Retina (tissue), 1 donor: Measurements from ENCODE around the gene SCG5.

Experiments
- DNase-seq: peaks from one replicate; pipeline ENCODE4 v3.0.0-alpha.2; 2016

The SCG5 gene

DNA sequence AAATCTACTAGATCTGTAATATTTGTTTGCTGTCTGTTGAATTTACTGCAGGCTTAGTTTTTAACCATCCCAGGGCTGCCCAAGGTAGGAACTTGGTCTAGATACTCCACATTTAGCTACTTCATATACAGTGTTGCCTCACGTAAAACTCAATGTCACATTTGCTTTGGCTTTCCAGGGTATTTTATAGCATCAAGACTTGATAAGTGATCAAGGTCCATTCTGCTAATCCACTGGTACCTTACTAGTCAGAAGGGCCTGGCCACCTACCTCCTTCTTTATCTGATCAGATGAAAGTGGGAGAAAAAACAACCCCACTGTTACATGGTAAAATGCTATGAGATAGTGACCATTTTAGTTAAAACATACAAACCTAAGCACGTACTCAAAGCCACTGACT lies 50.8 kb downstream of the SCG5 start:
- no peak for DNase-seq

DNA sequence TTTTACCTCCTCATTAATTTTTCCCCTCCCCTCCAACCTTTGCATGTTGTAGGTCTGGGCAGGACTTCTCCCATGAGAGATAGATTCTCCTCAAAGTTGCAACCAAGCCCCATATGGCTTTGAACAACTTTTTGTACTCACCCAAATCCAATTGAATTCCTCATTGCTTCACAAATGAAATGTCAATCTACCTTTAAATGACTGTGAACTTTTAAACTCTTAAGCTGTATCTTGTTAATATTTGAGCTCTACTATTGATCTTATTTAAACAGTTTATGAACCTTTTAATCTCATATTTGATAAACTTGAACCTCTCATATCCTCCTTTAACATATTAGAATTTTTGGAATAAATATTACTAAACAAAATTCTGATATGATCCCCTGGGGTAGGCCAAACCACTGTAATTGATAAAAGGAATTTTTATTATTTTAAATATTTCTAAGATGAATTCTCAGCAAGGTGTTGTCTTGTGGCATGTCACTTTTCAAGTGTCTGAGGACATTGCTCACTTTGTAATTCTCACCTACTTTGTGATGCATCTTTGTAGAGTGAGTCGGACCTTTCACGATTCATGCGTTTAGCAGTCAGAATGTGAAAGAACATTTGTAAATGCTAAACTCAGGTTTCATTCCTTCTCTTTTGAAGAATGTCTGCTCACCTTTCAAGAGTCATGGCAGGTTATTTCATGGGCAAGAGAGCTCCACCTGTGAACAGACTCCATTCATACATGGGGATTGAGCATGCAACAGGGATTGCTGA lies 52.9 kb downstream of the SCG5 start:
- no peak for DNase-seq

DNA sequence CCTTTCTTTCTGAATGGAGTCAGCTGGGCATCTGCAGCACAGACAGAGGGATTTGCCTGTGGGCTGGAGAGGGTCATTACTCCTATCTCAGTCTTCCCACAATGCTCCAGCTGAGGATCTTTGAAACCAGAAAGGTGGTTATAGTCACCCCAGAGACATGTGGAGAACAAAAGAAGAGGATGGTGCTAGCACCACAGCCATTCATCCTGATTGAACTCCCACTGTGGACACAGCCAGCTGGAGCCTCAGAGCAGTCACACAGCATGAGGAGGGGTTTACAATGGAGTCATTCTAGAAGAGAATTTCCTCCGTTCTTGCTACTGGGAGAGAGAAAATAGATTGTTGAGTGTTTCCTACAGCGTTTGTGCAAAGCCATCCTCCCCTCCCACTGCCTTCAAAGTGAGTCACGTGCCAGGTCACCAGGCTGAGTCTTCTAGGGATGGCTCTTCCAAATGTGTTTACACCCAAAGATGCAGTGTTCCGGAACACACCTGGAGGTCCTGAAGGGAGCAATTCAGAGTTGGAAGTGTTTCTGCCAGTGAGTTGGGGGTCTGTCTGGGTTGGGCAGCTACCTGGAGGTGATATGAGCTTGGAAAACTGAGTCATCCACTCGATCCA lies 57.4 kb downstream of the SCG5 start:
- DNase-seq: no peak

DNA sequence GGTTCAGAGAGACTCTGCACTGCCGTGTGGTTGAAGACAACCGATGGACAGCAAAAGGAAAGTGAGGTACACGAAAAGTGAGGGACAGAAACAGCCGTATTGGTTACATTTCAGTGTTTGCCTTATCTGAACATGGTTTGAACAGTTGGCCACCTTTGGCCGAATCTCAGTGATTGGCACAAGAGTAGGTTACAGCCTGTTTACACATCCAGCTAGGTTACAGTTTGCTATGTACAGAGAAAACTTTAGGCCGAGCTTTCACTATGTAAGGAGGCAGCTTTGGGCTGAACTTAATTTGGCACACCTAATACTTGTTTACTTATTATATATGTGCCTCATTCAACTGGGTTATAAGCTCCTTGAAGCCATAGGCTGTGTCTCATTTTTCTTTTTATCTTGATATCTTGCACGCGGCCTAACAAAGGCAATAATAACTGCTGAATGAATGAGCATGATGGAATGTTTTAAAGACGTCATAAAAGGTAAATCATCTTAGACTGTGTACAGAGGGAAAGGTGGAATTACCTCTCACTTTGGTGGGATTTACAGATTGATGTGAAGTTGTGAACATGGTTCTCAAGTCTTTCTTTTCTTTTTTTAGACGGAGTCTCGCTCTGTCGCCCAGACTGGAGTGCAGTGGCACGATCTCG lies 59.1 kb downstream of the SCG5 start:
- DNase-seq: no peak

DNA sequence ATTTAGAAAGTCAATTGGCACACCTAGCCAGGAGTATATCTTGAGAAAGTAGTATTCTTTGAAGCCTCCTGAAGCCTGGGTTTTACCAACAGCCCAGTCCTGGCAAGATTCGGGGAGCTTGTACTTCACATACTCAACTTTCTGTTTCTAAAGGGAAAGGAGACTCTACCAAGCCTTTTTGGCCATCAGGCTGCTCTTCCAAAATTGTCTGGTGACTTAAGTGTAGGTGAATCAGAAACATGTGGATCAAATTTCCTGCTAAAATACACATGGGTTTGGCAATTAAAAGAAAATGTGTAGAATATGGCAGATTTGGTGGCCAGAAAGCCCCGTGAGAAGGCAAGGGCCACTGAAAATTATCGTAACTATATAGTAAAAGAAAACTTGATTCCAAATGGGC lies 60.4 kb downstream of the SCG5 start:
- no peak for DNase-seq

DNA sequence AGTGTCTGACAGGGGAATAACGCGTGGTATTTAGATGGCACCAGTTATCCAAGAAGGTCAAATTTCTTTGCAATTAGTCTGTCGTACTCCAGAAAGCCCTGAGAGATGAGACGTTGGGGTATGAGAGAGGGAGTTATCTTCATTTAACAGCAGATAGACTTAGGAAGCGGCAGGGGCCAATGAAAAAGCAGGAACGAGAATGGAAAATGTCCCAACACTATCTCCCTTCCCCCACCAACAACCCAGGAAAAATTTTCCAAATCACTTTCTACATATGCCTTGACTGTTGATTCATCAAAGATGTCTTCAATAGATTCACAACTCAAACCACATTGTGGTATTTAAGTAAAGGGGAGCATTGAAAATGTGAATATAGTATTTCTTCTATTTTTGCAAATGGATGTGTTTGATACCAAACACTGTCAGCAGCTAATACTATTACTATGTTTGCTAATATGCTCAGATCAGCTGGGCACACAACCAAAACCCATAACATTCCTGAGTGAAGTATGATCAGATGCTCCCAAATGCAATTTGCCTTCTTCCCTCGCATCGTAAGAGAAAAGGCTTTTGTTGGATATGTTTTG lies 63.0 kb downstream of the SCG5 start:
- no peak for DNase-seq

DNA sequence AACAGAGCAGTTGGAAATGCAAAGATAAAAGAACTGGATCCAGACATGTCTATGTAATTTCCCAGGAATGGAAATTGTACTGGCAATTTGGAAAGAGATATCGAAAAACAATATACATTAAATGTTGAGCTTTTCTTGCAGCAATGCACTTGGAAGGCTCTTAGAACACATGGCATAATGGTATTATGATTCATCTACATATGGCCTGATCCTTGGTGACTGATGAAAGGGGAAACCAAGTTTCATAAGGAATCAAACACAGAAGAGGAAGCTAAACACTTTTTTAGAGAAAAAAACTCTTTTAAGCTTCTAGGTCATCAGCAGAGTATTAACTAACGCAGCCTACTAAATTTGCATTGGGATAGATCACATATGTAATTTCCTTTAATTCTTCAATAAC lies 63.9 kb downstream of the SCG5 start:
- no peak for DNase-seq

DNA sequence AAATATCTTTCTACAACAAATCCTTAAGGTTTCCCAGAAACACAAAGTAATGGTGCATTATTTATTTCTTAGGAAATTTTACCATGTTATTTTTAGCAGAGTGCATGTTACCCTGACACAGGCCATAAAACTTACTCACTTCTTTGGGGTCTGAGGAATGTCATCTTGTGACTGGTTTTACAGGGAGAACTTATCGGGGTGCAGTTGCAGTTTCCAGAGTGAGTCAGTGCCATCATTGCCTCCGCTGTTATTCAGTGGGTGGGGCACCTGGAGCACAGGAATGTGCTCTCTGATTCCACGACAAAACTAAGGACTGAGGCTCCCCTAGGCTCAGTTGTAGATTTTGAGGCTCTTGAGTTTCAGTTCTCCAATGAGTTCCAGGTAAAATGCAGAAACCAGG lies 65.2 kb downstream of the SCG5 start:
- no peak for DNase-seq

DNA sequence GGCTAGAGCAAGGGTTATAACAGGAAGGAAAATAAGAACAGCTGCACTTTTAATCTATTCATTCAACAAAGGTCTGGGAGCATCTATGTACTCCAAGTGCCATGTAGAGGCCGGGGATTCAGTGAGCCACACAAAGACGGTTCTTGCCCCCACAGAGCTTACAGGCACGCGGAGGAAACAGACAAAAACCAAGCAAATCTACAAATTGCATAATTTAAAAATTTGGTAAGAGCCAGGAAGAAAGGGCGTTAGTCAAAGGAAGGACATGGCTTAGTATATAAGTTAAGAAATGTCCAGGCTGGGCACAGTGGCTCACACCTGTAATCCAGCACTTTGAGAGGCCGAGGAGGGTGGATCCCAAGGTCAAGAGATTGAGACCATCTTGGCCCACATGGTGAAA lies 65.9 kb downstream of the SCG5 start:
- no peak for DNase-seq

DNA sequence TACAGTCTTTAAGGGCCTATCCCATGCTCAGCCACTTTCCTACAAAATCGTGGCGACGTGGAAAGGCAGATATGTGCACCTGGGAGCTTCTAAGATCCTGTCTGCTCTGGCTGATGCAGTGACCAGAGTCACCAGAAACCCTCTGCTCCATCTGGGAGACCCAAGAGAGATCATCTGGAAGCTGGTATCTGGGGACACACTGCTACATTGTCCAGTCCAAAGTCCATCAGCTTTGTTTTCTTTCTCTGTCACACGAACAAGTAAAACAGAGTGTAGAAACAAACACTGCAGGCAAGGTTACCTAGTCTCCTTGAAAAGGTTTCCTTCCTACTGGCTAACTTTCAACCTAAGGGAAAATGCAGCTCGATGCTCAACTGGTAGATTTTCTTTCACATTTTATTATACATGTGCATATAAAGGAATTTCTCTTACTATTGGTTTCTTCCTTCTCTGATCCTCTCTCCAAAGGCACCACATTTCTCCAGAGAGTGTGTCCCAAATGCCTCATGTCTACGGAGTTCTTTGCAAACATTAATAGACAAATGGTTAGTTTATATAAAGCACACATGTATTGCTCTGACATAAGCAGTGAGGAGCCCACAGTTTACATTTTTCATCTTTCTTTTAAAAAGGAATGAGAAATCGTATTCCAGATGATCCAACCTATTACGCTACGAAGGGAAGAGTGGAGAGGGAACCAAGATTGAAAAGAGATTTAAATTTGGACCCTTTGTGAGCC lies 68.0 kb downstream of the SCG5 start:
- no peak for DNase-seq

DNA sequence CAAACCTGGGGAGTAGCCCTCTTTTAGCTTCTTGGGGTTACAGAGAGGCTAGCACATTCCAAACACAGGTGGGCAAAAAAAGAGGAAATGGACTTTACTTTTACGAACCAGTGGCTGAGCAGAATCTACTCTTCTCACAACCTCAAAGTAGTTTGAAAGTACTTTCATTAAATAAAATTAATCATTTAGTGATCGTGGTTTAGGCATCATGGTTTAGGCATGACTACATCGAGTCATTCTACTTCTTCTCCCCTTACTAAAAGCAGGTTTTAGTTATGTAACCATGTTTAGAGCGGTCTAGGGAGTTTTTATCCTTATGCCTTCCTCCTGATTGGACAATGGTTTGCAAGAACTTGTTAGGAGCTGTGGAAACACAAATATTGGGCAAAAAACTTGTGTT lies 73.8 kb downstream of the SCG5 start:
- DNase-seq: no peak

DNA sequence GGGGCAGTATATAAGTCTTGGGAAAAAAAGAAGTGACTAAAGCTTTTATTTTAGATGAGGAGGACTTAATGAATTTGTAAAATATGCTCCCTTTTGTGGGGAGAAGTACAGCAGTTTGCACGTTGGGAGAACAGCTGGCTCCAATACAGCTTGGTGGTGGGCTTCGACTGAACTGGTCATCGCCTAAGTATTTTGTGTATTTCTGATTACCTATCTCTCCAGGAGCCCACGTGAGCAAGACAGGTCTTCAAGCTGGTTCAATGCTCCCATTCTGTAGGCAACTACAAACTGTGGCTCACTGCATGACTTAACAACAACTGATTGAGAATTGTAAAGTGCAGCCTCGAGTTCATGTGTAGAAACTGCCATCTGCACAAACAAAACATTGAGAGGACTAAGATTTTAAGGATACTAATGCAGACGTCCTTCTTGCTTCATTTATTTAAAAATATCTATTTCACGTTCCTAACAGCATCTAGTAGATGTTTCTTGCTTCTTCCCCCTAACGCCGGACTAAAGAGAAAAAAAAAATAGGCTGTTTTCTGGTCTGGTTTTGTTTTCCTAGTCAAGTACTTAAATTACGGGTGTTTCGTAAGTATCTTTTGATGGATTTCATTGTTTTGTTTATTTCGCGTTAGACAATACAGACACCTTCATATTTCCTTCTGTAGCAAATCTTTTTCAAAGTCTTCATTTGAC lies 74.9 kb downstream of the SCG5 start:
- DNase-seq: peak; percentile 41

DNA sequence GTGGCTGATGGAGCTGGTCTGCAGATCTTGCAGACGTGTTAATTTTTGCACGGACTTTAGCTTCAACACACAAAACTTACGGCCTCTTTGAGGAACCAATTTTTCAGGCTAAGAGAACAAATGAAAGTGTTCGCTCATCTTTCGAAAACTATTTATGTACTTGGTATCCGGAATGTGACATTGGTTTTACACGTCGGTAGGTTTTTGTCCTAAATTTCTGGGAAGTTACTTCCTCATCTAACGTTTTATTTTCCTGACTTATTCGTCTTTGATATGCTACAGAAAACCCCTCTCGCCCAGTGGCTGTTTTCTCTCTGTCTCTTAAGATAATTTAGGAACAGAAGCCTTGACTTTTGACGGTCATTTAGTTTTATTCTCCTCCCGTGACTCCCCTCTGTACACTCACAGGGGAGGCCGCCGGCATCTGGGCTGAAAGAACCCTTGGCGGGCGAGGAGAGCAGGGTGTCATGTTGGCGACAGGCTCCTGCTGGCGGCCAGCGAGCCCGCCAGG lies 75.5 kb downstream of the SCG5 start:
- DNase-seq: no peak

DNA sequence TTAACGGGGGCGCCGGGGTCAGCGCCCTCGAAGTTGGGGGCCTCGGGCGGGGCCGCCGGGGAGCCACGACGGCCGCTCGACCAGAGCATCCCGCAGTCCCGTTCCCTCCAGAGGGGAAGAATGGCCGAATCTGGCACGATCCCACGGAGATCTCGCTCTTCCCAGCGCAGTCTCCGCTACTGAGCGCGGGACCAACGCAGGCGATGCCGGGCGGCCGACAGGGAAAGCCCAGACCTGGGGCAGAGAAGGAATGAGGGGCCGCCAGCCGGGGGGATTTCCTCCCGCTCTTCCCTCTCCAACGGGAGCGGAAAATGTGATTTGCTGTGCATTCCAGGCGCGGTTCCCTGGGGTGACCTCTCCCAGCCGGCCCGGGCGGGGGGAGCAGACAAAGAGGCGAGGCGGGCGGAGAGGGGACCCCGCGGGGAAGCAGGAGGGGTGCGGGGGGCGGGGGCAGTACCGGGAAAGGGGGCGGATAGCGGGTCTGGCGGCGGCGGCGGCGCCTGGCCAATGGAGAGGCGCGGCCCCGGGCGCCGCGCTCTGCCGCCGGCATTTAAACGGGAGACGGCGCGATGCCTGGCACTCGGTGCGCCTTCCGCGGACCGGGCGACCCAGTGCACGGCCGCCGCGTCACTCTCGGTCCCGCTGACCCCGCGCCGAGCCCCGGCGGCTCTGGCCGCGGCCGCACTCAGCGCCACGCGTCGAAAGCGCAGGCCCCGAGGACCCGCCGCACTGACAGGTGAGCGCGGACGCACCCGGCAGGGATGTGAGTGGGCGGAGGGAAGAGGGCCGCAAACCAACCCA lies 76.1 kb downstream of the SCG5 start, which contains the start of gene GREM1:
GREM1 (plus strand) TSS at position 579 of the 801 bp plus-strand sequence. CDS start 12,687 bp downstream, outside the sequence.
- peak; percentile 69 for DNase-seq

DNA sequence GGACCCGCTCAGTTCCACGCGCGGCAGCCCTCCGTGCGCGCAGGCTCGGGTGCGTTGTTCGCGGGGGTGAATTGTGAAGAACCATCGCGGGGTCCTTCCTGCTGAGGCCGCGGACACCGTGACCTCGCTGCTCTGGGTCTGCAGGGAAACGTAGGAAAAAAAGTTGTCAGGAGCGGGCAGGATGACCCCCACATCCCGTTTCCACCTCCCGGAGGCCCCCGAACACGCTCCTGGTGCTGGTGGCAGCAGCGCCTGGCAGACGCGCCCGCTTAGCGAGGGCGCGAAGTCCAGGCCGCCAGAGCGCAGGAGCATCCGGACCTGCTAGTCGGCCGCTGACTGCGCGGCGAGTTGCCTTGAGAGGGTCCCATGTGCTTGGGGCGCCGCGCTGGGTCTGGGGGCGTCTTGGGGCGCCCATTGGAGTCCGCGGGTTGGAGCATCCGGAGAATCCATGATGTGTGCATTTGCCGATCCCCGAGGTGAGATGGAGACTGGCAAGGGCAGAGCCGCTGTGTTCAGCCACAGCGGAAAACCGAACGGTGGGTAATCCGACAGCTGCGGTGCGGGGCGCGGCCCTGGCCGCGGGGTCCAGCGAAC lies 76.8 kb downstream of the SCG5 start:
- DNase-seq: no peak

DNA sequence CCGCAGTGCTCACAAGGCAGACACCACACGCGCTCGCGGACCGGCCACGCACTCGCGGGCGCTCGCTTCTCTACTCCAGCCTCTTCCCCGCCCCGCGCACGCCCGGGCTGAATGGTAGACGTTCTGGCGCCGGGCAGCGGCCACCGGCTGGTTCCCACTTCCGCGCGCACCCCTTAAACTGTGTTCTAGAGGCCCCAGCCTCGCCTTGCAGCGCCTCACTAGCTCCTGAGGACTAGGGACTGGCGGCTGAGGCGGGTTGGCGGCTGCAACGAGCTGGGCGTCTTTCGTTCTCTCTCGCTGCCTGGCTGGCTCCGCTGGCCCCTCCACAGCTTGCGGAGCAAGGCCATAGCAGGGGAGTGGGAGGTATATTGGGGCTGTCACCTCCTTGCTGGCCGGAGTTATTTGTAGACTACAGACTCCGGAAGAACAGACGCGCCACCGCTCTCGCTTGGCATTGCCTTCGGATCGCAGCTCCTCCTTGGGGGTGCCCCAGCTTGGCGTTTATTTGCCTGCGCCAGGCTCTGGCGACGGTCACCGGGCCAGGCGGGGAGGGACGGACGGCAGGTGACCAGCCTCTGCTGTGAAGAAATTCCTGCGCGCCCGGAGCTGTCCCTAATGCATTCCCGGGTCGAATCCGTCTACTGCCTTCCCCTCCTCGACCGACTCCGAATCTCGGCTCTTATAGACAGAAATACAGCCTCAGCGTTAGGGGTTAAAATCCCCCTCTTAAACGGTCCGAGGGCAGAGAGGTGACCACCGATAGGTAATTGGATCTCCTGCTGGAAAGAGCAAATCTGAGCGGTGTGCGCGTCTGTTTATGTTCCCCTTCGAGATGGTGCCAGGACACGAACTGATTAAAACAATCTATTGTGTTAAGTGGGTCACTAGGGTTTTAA lies 77.6 kb downstream of the SCG5 start:
- peak; percentile 81 for DNase-seq

DNA sequence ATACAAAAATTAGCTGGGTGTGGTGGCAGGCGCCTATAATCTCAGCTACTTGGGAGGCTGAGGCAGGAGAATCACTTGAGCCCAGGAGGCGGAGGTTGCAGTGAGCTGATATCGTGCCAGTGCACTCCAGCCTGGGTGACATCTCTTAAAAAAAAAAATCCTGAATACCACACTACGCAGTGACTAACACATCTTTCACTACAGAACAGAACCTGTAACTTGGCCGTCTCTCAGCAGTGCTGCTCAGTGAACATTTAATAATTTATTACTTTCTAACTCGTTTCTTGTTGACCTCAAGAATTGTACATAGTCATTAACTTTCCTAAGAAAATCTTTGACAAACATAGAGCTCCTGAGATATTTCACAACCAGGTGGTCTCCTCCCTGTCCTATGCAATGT lies 80.1 kb downstream of the SCG5 start:
- no peak for DNase-seq

DNA sequence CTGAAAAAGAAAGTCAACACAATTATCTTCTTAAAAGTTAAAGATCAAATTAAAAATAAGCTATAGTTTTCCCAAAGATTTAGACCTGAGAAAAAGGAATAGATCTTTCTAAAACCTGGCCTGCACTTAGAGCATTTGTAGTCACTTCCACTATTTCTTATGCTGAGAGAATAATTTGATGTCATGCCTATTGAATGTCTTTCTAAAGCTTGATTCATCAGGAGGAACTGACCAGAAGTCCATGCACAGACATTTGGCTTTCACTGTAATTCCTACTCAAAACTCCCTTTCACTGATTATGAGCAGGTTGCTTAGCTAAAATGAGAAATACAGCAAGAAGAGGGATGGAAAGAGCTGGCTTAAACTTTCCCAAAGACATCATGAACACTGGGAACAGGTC lies 80.6 kb downstream of the SCG5 start:
- no peak for DNase-seq

DNA sequence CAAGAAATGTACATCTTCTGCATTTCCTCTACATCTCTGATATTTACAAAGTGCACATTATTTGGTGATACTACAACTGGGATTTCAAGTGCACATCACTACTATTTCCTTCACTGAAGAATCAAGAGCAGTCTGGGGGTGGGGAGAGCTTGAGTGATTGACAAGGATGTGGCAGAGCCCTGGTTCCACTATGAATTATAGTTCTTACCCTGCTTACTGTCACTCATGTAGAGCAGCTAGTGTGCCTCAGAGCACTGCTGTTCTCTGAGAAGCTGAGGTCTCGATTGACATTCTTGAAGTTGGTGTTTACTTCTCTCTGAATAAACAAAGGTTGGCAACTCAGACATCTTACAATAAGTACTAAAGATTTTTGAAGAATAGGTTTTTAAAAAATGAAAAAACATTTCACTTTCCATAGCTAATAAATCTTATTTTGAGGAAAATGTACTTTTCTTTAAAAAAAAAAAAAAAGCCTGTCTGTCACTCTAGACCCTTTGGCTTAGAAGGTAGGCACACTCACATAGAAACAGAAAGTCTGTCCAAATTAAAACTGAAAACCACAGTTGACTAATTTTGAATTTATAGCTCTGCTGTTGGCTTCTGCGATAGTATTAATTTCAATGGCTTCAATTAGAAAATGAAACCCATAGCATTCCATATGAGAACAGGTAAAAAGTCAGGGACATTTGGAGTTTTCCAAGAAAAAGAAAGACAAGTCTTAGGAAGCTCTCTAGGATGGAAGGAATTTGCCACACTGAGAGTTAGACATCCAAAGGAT lies 81.8 kb downstream of the SCG5 start:
- no peak for DNase-seq
